HepG2 (cell line): ENCODE data around the gene HSDL2. TPM values are rescaled to one million over a fixed set of nuclear protein-coding genes. Genes with fewer than 3 reads are reported as not detected.
A peak's percentile ranks its signal among the peaks of the same experiment; 100 is the strongest.

Source experiments
- CEBPB ChIP-seq: IDR thresholded peaks from 2 replicates; pipeline ENCODE4 v1.6.1; 2011; ENCODE audit warnings: low read depth, low read length, improper control_type of control experiment, borderline replicate concordance
- E2F1 ChIP-seq: sonication (generic); formaldehyde crosslinking; IDR thresholded peaks from 2 replicates; pipeline ENCODE4 v1.5.0; 2020; ENCODE audit warnings: missing genetic modification reagents
- FOXA3 ChIP-seq: IDR thresholded peaks from 2 replicates; pipeline ENCODE4 v1.6.1; 2016; ENCODE audit warnings: missing genetic modification reagents, missing compliant biosample characterization
- FOXO4 ChIP-seq: sonication (generic); formaldehyde crosslinking; conservative IDR thresholded peaks from 2 replicates; pipeline ENCODE4 v1.8.1; 2023; ENCODE audit warnings: missing genetic modification reagents
- GMEB2 ChIP-seq: IDR thresholded peaks from 2 replicates; pipeline ENCODE4 v1.6.1; 2016; ENCODE audit warnings: missing biosample characterization, missing genetic modification reagents, low read depth
- NFE2 ChIP-seq: sonication (generic); formaldehyde crosslinking; IDR thresholded peaks from 2 replicates; pipeline ENCODE4 v1.4.0; 2020; ENCODE audit warnings: missing genetic modification reagents
- NR0B2 ChIP-seq: sonication (generic); formaldehyde crosslinking; IDR thresholded peaks from 2 replicates; pipeline ENCODE4 v1.4.0; 2020; ENCODE audit warnings: mild to moderate bottlenecking, missing genetic modification reagents
- PAF1 ChIP-seq: IDR thresholded peaks from 2 replicates; pipeline ENCODE4 v1.6.1; 2016; ENCODE audit warnings: missing genetic modification reagents, missing compliant biosample characterization
- SNAPC2 ChIP-seq: sonication (generic); formaldehyde crosslinking; IDR thresholded peaks from 2 replicates; pipeline ENCODE4 v1.8.1; 2022; ENCODE audit warnings: mild to moderate bottlenecking, missing genetic modification reagents
- SRSF4 ChIP-seq: fragments of 200-400 bp; formaldehyde crosslinking; IDR thresholded peaks from one replicate; pipeline ENCODE4 v1.6.1; 2018; ENCODE audit warnings: mild to moderate bottlenecking, low read depth, low read length, moderate library complexity; ENCODE audit not compliant: poor library complexity, severe bottlenecking
- ZBTB33 ChIP-seq: sonication (generic); formaldehyde crosslinking; IDR thresholded peaks from 2 replicates; pipeline ENCODE4 v1.4.0; 2020; ENCODE audit warnings: missing genetic modification reagents
- ZBTB38 ChIP-seq: sonication (generic); formaldehyde crosslinking; IDR thresholded peaks from 2 replicates; pipeline ENCODE4 v1.5.1; 2020; ENCODE audit warnings: mild to moderate bottlenecking, missing genetic modification reagents
- ZNF296 ChIP-seq: sonication (generic); formaldehyde crosslinking; conservative IDR thresholded peaks from 2 replicates; pipeline ENCODE4 v1.5.0; 2020; ENCODE audit warnings: mild to moderate bottlenecking, missing genetic modification reagents
- ZNF460 ChIP-seq: sonication (generic); formaldehyde crosslinking; IDR thresholded peaks from 2 replicates; pipeline ENCODE4 v1.5.1; 2020; ENCODE audit warnings: missing genetic modification reagents, mild to moderate bottlenecking, borderline replicate concordance
- ZNF616 ChIP-seq: sonication (generic); formaldehyde crosslinking; IDR thresholded peaks from 2 replicates; pipeline ENCODE4 v1.5.0; 2020; ENCODE audit warnings: low read depth, mild to moderate bottlenecking, missing genetic modification reagents
- ZNF841 ChIP-seq: sonication (generic); formaldehyde crosslinking; IDR thresholded peaks from 2 replicates; pipeline ENCODE4 v1.8.1; 2023; ENCODE audit warnings: missing genetic modification reagents, borderline replicate concordance
- ZNF850 ChIP-seq: sonication (generic); formaldehyde crosslinking; conservative IDR thresholded peaks from 2 replicates; pipeline ENCODE4 v1.9.0; 2021; ENCODE audit warnings: mild to moderate bottlenecking, missing genetic modification reagents
- polyA plus RNA-seq, 8 experiments: library from polyadenylated mRNA; depleted of rRNA in 3 of 8; stranded (reverse) in 7 of 8; unstranded in 1 of 8; fragments of >200 nt; fragmentation: Illumina TruSeq in 4 of 8; extraction: Trizol in 4 of 8; gene quantifications; 2 replicates each; pipeline versions ENCODE4 v1.2.1 to v1.2.3, GENCODE V29; 2011 to 2016; ENCODE audit warnings: low read depth in 4 of 8, missing spikeins in 1 of 8, mixed read lengths in 1 of 8; ENCODE audit not compliant: insufficient read depth in 1 of 8
- total RNA-seq, 5 experiments: library from RNA; depleted of rRNA; stranded (reverse); fragments of >200 nt; fragmentation: Illumina TruSeq; extraction: Trizol; gene quantifications; 2 replicates each; pipeline ENCODE4 v1.2.3, GENCODE V29; 2016; ENCODE audit warnings: low read depth in 1 of 5
- TF ChIP-seq, protein P1 (sequence below): IDR thresholded peaks from 2 replicates; pipeline ENCODE4 v1.6.1; 2016; ENCODE audit warnings: missing compliant biosample characterization, missing genetic modification reagents, borderline replicate concordance
- TF ChIP-seq, protein P2 (sequence below): sonication (generic); formaldehyde crosslinking; conservative IDR thresholded peaks from 2 replicates; pipeline ENCODE4 v1.8.0; 2022; ENCODE audit warnings: missing genetic modification reagents

Gene HSDL2
- total and polyA plus RNA-seq, 2 of the 13 experiments (the other 11 are each of a cell fraction or from before 2014, with no cell fraction given) = 55.3 to 80.2 TPM

GRCh38 chr9:112332977-112333638, 46.8 kb upstream of the HSDL2 start, which contains the start of gene PTBP3 (continued):
- TF ChIP-seq ZNF460 (CRISPR knock-in tag) = no peak; the same call in 1 of the 2 replicates
- TF ChIP-seq SRSF4 = no peak
- TF ChIP-seq ZNF296 = no peak
- no peak for TF ChIP-seq ZNF850 (CRISPR knock-in tag)
- TF ChIP-seq, protein P1, sequence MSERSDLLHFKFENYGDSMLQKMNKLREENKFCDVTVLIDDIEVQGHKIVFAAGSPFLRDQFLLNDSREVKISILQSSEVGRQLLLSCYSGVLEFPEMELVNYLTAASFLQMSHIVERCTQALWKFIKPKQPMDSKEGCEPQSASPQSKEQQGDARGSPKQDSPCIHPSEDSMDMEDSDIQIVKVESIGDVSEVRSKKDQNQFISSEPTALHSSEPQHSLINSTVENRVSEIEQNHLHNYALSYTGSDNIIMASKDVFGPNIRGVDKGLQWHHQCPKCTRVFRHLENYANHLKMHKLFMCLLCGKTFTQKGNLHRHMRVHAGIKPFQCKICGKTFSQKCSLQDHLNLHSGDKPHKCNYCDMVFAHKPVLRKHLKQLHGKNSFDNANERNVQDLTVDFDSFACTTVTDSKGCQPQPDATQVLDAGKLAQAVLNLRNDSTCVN (CRISPR knock-in tag) = no peak
- TF ChIP-seq ZNF841 (CRISPR knock-in tag) = 0 out of 2 replicates have a peak, but pooled peaks have one; percentile 33
- no peak for TF ChIP-seq CEBPB
- TF ChIP-seq E2F1 (CRISPR knock-in tag) = peak; percentile 60; the same call in 1 of the 2 replicates
- TF ChIP-seq ZNF616 (CRISPR knock-in tag) = no peak
- TF ChIP-seq NFE2 (CRISPR knock-in tag) = no peak
- no peak for TF ChIP-seq NR0B2
- no peak for TF ChIP-seq ZBTB33 (CRISPR knock-in tag)
- TF ChIP-seq, protein P2, sequence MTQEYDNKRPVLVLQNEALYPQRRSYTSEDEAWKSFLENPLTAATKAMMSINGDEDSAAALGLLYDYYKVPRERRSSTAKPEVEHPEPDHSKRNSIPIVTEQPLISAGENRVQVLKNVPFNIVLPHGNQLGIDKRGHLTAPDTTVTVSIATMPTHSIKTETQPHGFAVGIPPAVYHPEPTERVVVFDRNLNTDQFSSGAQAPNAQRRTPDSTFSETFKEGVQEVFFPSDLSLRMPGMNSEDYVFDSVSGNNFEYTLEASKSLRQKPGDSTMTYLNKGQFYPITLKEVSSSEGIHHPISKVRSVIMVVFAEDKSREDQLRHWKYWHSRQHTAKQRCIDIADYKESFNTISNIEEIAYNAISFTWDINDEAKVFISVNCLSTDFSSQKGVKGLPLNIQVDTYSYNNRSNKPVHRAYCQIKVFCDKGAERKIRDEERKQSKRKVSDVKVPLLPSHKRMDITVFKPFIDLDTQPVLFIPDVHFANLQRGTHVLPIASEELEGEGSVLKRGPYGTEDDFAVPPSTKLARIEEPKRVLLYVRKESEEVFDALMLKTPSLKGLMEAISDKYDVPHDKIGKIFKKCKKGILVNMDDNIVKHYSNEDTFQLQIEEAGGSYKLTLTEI (CRISPR knock-in tag) = no peak
- no peak for TF ChIP-seq FOXO4
- TF ChIP-seq ZBTB38 (CRISPR knock-in tag) = peak; percentile 76; the same call in 1 of the 2 replicates
- TF ChIP-seq GMEB2 (CRISPR knock-in tag) = no peak
- TF ChIP-seq PAF1 (CRISPR knock-in tag) = no peak
- peak; percentile 75 for TF ChIP-seq FOXA3 (CRISPR knock-in tag)
- no peak; the same call in 1 of the 2 replicates for TF ChIP-seq SNAPC2 (CRISPR knock-in tag)
